Endodermal cell (in vitro differentiated cells): Measurements from ENCODE around the gene ABHD15. TPM values are rescaled to one million over a fixed set of nuclear protein-coding genes. Genes with fewer than 3 reads are reported as not detected.
A peak's percentile ranks its signal among the peaks of the same experiment; 100 is the strongest.

Experiments used
- DNase-seq: peaks from one replicate; pipeline ENCODE4 v3.0.0-alpha.2; 2017
- H3K27ac ChIP-seq: 2 replicates; pipeline ENCODE4 v1.5.1; 2013; ENCODE audit warnings: mild to moderate bottlenecking, low read depth, low read length, moderate library complexity
- H3K27me3 ChIP-seq: 2 replicates; pipeline ENCODE4 v1.6.1; 2013; ENCODE audit warnings: mild to moderate bottlenecking, low read length, moderate library complexity; ENCODE audit not compliant: insufficient read depth, control insufficient read depth, poor library complexity, severe bottlenecking
- H3K36me3 ChIP-seq: 2 replicates; pipeline ENCODE4 v1.7.0; 2013; ENCODE audit warnings: mild to moderate bottlenecking, low read length, moderate library complexity; ENCODE audit not compliant: control insufficient read depth, insufficient read depth
- H3K4me1 ChIP-seq: one replicate; pipeline ENCODE4 v1.7.0; 2013; ENCODE audit warnings: low read length; ENCODE audit not compliant: control insufficient read depth, insufficient read depth
- H3K4me3 ChIP-seq: 2 replicates; pipeline ENCODE4 v1.5.1; 2013; ENCODE audit warnings: mild to moderate bottlenecking, low read length, moderate library complexity
- H3K9ac ChIP-seq: 2 replicates; pipeline ENCODE4 v1.6.1; 2013; ENCODE audit warnings: mild to moderate bottlenecking, low read length, moderate library complexity; ENCODE audit not compliant: poor library complexity, severe bottlenecking; ENCODE audit errors: extremely low read depth
- H3K9me3 ChIP-seq: 2 replicates; pipeline ENCODE4 v1.6.1; 2013; ENCODE audit warnings: mild to moderate bottlenecking, low read length, moderate library complexity; ENCODE audit not compliant: control insufficient read depth
- H3K27ac Mint-ChIP-seq: 2 replicates; pipeline ENCODE4 v1.8.0; 2020; ENCODE audit warnings: mixed read lengths
- H3K27me3 Mint-ChIP-seq: 2 replicates; pipeline ENCODE4 v1.8.0; 2021; ENCODE audit warnings: mild to moderate bottlenecking, mixed read lengths; ENCODE audit not compliant: insufficient read depth
- H3K36me3 Mint-ChIP-seq: 2 replicates; pipeline ENCODE4 v1.8.0; 2020; ENCODE audit warnings: low read depth, mixed read lengths
- H3K4me1 Mint-ChIP-seq: 2 replicates; pipeline ENCODE4 v1.8.0; 2020; ENCODE audit warnings: mixed read lengths
- H3K4me3 Mint-ChIP-seq: 2 replicates; pipeline ENCODE4 v1.8.0; 2020; ENCODE audit warnings: mild to moderate bottlenecking, moderate library complexity, mixed read lengths
- H3K9me3 Mint-ChIP-seq: 2 replicates; pipeline ENCODE4 v1.8.0; 2020; ENCODE audit warnings: mild to moderate bottlenecking, mixed read lengths
- CTCF ChIP-seq: fragments of 200-600 bp; sonication (generic); conservative IDR thresholded peaks from 2 replicates; pipeline ENCODE4 v1.5.0; 2021; ENCODE audit warnings: antibody characterized with exemption, mild to moderate bottlenecking
- WGBS, 2 experiments: methylation state at CpG; one replicate each; pipeline versions ENCODE4 v1.1.5 to v1.1.7; 2013; ENCODE audit warnings: missing lambda C conversion rate in 2 of 2, mixed read lengths in 1 of 2; ENCODE audit not compliant: insufficient coverage in 1 of 2, insufficient read length in 1 of 2; 5-methylcytosine and 5-hydroxymethylcytosine counted together
- total RNA-seq, 2 donors: library from RNA; stranded (reverse); fragmentation: NEBNext Ultra II Directional in 1 of 2; extraction: Animal tissue kit (Norgen Biotek cat#: 25700) in 1 of 2; gene quantifications; 2 replicates in 1 of 2; 3 replicates in 1 of 2; pipeline ENCODE4 v1.2.1, GENCODE V29; 2021

Gene ABHD15
- total RNA-seq, 2 donors from 2014 or later, result 1.4 to 2.1 TPM

- peak; percentile 99 for TF ChIP-seq CTCF
- peak overlapping the region; percentile 84 for H3K4me3 ChIP-seq
- peak; percentile 100 for DNase-seq
- peaks cover 29% of the 10 kb centered on the region for H3K27me3 ChIP-seq
- WGBS, 2 experiments, result 9 to 10% methylated on average over 5 to 23 of the region's 25 CpGs
- H3K4me3 Mint-ChIP-seq, result peak overlapping the region; percentile 74
- H3K9ac ChIP-seq, result no peak overlapping the region
- peak overlapping the region; percentile 74 for H3K27ac Mint-ChIP-seq
- H3K27me3 Mint-ChIP-seq, result peaks cover 50% of the 10 kb centered on the region
- no peaks in the 10 kb centered on the region for H3K36me3 ChIP-seq
- H3K9me3 Mint-ChIP-seq, result no peaks in the 10 kb centered on the region
- H3K36me3 Mint-ChIP-seq, result no peaks in the 10 kb centered on the region
- no peaks in the 10 kb centered on the region for H3K9me3 ChIP-seq
- H3K4me1 Mint-ChIP-seq, result peaks cover 19% of the 10 kb centered on the region
- peak overlapping the region; percentile 59 for H3K27ac ChIP-seq
- H3K4me1 ChIP-seq, result peaks cover 6% of the 10 kb centered on the region
Measured at GRCh38 chr17:29591737-29592608, 25.1 kb upstream of the ABHD15 start.

- Histone ChIP-seq H3K9me3 (no peaks in the 10 kb centered on the region), H3K9ac (no peak overlapping the region), H3K4me1 (peaks cover 4% of the 10 kb centered on the region), H3K27ac (peak overlapping the region; percentile 51), H3K27me3 (peaks cover 29% of the 10 kb centered on the region), H3K4me3 (peak overlapping the region; percentile 84), H3K36me3 (no peaks in the 10 kb centered on the region)
- peaks cover 19% of the 10 kb centered on the region for H3K4me1 Mint-ChIP-seq
- H3K27ac Mint-ChIP-seq, result peak overlapping the region; percentile 74
- DNase-seq, result no peak
- peak overlapping the region; percentile 74 for H3K4me3 Mint-ChIP-seq
- WGBS, 2 experiments, result 3 to 4% methylated on average over 17 to 31 of the region's 31 CpGs
- H3K36me3 Mint-ChIP-seq, result no peaks in the 10 kb centered on the region
- H3K27me3 Mint-ChIP-seq, result peaks cover 49% of the 10 kb centered on the region
- no peaks in the 10 kb centered on the region for H3K9me3 Mint-ChIP-seq
- no peak for TF ChIP-seq CTCF
Measured at GRCh38 chr17:29591146-29591736, 24.4 kb upstream of the ABHD15 start.

- peaks cover 29% of the 10 kb centered on the region for H3K27me3 ChIP-seq
- H3K4me3 ChIP-seq, result peak overlapping the region; percentile 84
- H3K36me3 Mint-ChIP-seq, result no peaks in the 10 kb centered on the region
- no peak overlapping the region for H3K9ac ChIP-seq
- H3K27ac Mint-ChIP-seq, result no peak overlapping the region
- 24 to 43% methylated on average over 15 to 30 of the region's 30 CpGs for WGBS, 2 experiments
- H3K36me3 ChIP-seq, result no peaks in the 10 kb centered on the region
- peaks cover 47% of the 10 kb centered on the region for H3K27me3 Mint-ChIP-seq
- DNase-seq, result no peak
- TF ChIP-seq CTCF, result no peak
- peaks cover 4% of the 10 kb centered on the region for H3K4me1 ChIP-seq
- H3K9me3 Mint-ChIP-seq, result no peaks in the 10 kb centered on the region
- H3K9me3 ChIP-seq, result no peaks in the 10 kb centered on the region
- peaks cover 19% of the 10 kb centered on the region for H3K4me1 Mint-ChIP-seq
- no peak overlapping the region for H3K27ac ChIP-seq
- peak overlapping the region; percentile 74 for H3K4me3 Mint-ChIP-seq
Measured at GRCh38 chr17:29590411-29591145, 23.7 kb upstream of the ABHD15 start.
